ENCODE data around the gene MCF2L. TPM values are rescaled to one million over a fixed set of nuclear protein-coding genes. Genes with fewer than 3 reads are reported as not detected.
A peak's percentile ranks its signal among the peaks of the same experiment; 100 is the strongest.
"Not testable (repeated sequence)": the region's sequence is repeated elsewhere in the genome, so short reads cannot be mapped to it uniquely, and the experiment has no call there.

The MCF2L gene
- total RNA-seq, 1 experiment from 2014 or later: 21.3 TPM

GRCh38 chr13:113093580-113094409 lies 124.8 kb downstream of the MCF2L start:
- Histone ChIP-seq H3K36me3 (replicated peaks; ENCODE audit: control insufficient read depth, insufficient read depth, low read length) (no peaks in the 10 kb centered on the region), H3K27me3 (ENCODE audit: control insufficient read depth, insufficient read depth, low read length) (no peaks in the 10 kb centered on the region), H3K4me3 (ENCODE audit: insufficient read depth, low read depth, low read length) (no peak overlapping the region)
- no peak for DNase-seq

DNA sequence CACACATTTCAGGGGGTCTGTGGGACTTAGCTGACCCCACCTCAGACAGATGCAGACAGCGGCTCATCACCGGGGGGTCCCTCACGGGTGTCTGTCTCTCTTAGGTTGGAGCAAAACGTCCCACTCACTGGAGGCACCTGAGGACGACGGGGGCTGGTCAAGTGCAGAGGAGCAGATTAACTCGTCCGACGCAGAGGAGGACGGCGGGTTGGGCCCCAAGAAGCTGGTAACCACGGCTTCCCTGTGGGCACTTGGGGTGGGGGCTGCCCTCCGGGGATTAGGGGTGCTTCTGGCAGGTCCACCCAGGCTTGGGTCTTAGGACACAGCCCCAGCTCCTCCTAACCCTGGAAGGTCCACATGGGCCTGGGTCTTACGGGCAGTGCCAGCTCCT lies 125.4 kb downstream of the MCF2L start:
- Histone ChIP-seq H3K36me3 (replicated peaks; ENCODE audit: control insufficient read depth, insufficient read depth, low read length) (no peaks in the 10 kb centered on the region), H3K4me3 (ENCODE audit: insufficient read depth, low read depth, low read length) (no peak overlapping the region), H3K27me3 (ENCODE audit: control insufficient read depth, insufficient read depth, low read length) (no peaks in the 10 kb centered on the region)
- no peak for DNase-seq

DNA sequence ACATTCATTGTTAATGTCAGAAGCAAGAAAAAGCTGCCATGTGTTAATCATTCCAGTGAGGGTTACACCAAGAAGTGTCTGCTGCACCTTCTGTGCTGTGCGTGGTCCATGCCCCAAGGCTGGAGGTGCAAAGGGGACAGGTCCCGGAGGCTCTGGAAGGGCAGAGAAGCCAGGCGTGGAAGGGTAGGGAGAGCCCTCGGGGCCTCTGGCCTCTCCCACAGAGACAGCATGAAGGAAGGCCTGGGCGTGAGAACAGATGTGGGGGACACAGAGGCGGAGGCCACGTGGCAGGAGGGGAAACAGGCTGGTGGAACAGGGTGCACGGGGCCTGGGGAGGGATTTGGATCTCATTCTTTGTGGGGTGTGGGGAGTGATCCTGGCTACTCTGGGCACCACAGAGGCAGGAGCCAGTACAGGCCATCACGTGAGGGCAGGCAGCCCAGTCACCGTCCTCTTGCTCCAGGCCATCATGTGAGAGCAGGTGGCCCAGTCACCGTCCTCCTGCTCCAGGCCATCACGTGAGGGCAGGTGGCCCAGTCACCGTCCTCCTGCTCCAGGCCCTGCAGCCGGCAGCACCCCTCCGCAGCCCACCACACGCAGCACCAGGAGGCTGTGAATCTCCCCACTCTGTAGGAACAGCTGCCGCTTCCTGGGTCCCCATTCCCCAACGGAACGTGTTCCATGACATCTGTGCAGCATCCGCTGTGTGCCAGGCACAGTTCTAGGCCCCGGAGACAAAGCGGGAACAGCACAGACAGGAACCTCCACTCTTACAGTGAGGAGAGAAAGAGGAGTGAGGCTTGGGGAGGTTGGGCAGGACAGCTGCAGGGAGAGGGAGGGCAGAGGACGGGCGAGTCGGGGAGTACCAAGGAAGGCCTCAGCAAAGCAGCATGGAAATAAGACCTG lies 126.4 kb downstream of the MCF2L start:
- Histone ChIP-seq H3K4me3 (ENCODE audit: insufficient read depth, low read depth, low read length) (no peak overlapping the region), H3K27me3 (ENCODE audit: control insufficient read depth, insufficient read depth, low read length) (no peaks in the 10 kb centered on the region), H3K36me3 (replicated peaks; ENCODE audit: control insufficient read depth, insufficient read depth, low read length) (no peaks in the 10 kb centered on the region)
- no peak for DNase-seq

GRCh38 chr13:113096052-113096744 lies 127.2 kb downstream of the MCF2L start:
- Histone ChIP-seq H3K36me3 (replicated peaks; ENCODE audit: control insufficient read depth, insufficient read depth, low read length) (no peaks in the 10 kb centered on the region), H3K27me3 (ENCODE audit: control insufficient read depth, insufficient read depth, low read length) (no peaks in the 10 kb centered on the region), H3K4me3 (ENCODE audit: insufficient read depth, low read depth, low read length) (no peak overlapping the region)
- peak; percentile 69 for DNase-seq

- H3K36me3 ChIP-seq (replicated peaks; ENCODE audit: control insufficient read depth, insufficient read depth, low read length): no peaks in the 10 kb centered on the region
- peak; percentile 73 for DNase-seq
- no peak overlapping the region for H3K4me3 ChIP-seq (ENCODE audit: insufficient read depth, low read depth, low read length)
- H3K27me3 ChIP-seq (ENCODE audit: control insufficient read depth, insufficient read depth, low read length): no peaks in the 10 kb centered on the region
Measured at GRCh38 chr13:113096745-113097305, 127.8 kb downstream of the MCF2L start.

- H3K27me3 ChIP-seq (ENCODE audit: control insufficient read depth, insufficient read depth, low read length): no peaks in the 10 kb centered on the region
- H3K4me3 ChIP-seq (ENCODE audit: insufficient read depth, low read depth, low read length): no peak overlapping the region
- no peak for DNase-seq
- H3K36me3 ChIP-seq (replicated peaks; ENCODE audit: control insufficient read depth, insufficient read depth, low read length): no peaks in the 10 kb centered on the region
Measured at GRCh38 chr13:113097651-113098050, 128.6 kb downstream of the MCF2L start.

DNA sequence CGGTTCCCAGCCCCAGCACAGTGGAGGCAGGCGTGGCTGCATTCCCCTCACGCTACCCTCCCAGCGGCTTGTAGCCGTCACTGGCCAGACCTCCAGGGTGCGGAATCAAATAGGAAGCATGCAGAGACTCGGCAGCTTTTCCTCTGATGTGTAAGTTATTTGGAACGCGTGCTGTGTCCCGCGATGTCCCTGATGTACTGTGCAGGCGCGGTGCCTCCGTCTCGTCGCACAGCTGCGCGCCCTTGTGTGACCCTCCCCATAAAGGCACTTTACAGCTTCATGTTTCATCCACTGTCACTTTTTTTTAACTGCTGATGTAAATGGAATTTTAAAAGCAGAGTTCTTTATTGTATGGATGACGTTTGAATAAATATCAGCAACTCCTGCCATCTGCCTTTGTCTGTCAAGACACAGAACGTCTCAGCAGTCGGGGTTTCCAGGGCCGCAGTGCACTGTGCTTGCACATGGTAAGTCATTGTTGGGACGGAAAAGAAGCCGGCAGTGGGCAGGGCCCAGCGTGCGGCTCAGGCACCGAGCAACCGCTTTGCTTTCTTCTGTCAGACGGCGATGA lies 129.2 kb downstream of the MCF2L start:
- peak; percentile 65 for DNase-seq
- no peaks in the 10 kb centered on the region for H3K27me3 ChIP-seq (ENCODE audit: control insufficient read depth, insufficient read depth, low read length)
- H3K36me3 ChIP-seq (replicated peaks; ENCODE audit: control insufficient read depth, insufficient read depth, low read length): no peaks in the 10 kb centered on the region
- H3K4me3 ChIP-seq (ENCODE audit: insufficient read depth, low read depth, low read length): no peak overlapping the region

- Histone ChIP-seq H3K36me3 (replicated peaks; ENCODE audit: control insufficient read depth, insufficient read depth, low read length) (no peaks in the 10 kb centered on the region), H3K4me3 (ENCODE audit: insufficient read depth, low read depth, low read length) (no peak overlapping the region), H3K27me3 (ENCODE audit: control insufficient read depth, insufficient read depth, low read length) (no peaks in the 10 kb centered on the region)
- no peak for DNase-seq
Measured at GRCh38 chr13:113099142-113099541, 130.1 kb downstream of the MCF2L start.

DNA sequence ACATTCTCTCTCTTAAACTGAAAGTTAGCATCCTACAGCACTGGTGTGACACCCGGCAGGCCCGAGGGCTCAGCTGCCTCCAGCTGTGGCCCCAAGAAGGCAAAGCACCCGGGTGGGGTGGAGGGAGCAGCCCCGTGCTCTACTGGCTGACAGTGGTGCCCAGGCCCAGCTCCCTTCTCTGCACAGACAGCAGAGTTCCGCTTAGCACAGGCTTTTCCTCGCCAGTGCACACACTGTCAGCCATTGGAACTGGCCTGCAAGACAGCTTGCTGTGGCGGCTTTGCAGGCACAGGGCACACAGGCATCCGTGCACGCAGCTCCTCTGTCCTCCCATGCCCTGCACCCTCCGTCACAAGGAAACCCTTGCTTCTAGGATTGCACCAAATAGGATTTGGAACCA lies 133.3 kb downstream of the MCF2L start:
- not testable (repeated sequence) for H3K27me3 ChIP-seq (ENCODE audit: control insufficient read depth, insufficient read depth, low read length)

GRCh38 chr13:113102727-113103126 lies 133.7 kb downstream of the MCF2L start:
- Histone ChIP-seq H3K36me3 (replicated peaks; ENCODE audit: control insufficient read depth, insufficient read depth, low read length) (no peaks in the 10 kb centered on the region), H3K4me3 (ENCODE audit: insufficient read depth, low read depth, low read length) (no peak overlapping the region), H3K27me3 (ENCODE audit: control insufficient read depth, insufficient read depth, low read length) (no peaks in the 10 kb centered on the region)
- no peak for DNase-seq

More for the DNA sequence above, 133.3 kb downstream of the MCF2L start:
- H3K36me3 ChIP-seq (replicated peaks; ENCODE audit: control insufficient read depth, insufficient read depth, low read length); DNase-seq; H3K4me3 ChIP-seq (ENCODE audit: insufficient read depth, low read depth, low read length): not testable (repeated sequence)

GRCh38 chr13:113103646-113104045 lies 134.6 kb downstream of the MCF2L start:
- no peak overlapping the region for H3K4me3 ChIP-seq (ENCODE audit: insufficient read depth, low read depth, low read length)
- no peak for DNase-seq
- no peaks in the 10 kb centered on the region for H3K27me3 ChIP-seq (ENCODE audit: control insufficient read depth, insufficient read depth, low read length)

GRCh38 chr13:113105032-113105920 lies 136.3 kb downstream of the MCF2L start, which contains the start of gene F7:
Gene F7, plus strand, starts transcription at chr13:113105791. Its CDS starts 51 bp downstream, at chr13:113105842.
- H3K36me3 ChIP-seq (replicated peaks; ENCODE audit: control insufficient read depth, insufficient read depth, low read length): no peaks in the 10 kb centered on the region
- H3K27me3 ChIP-seq (ENCODE audit: control insufficient read depth, insufficient read depth, low read length): peaks cover 10% of the 10 kb centered on the region; the same call in 1 of the 2 replicates
- H3K4me3 ChIP-seq (ENCODE audit: insufficient read depth, low read depth, low read length): no peak within 1 kb of the TSS
- peak; percentile 76 for DNase-seq

More at GRCh38 chr13:113103646-113104045, 134.6 kb downstream of the MCF2L start:
- no peaks in the 10 kb centered on the region for H3K36me3 ChIP-seq (replicated peaks; ENCODE audit: control insufficient read depth, insufficient read depth, low read length)

DNA sequence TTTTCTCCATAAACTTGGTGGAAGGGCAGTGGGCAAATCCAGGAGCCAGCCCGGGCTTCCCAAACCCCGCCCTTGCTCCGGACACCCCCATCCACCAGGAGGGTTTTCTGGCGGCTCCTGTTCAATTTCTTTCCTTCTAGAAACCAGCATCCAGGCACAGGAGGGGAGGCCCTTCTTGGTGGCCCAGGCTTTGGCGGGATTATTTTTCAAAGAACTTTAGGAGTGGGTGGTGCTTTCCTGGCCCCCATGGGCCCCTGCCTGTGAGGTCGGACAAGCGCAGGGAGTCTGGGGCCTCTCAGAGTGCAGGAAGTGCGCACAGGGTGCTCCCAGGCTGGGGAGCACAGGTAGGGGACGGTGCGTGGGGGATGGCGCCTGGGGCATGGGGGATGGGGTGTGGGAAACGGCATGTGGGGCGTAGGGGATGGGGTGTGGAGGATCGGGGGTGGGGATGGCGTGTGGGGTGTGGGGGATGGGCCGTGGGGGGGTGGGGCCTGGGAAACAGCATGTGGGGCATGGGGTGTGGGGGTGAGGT lies 137.0 kb downstream of the MCF2L start:
- no peak overlapping the region for H3K4me3 ChIP-seq (ENCODE audit: insufficient read depth, low read depth, low read length)
- peaks cover 16% of the 10 kb centered on the region; the same call in 1 of the 2 replicates for H3K27me3 ChIP-seq (ENCODE audit: control insufficient read depth, insufficient read depth, low read length)
- no peaks in the 10 kb centered on the region for H3K36me3 ChIP-seq (replicated peaks; ENCODE audit: control insufficient read depth, insufficient read depth, low read length)
- DNase-seq: peak; percentile 71
